MCF 10A (cell line): ENCODE data around the gene SLC7A8. TPM values are rescaled to one million over a fixed set of nuclear protein-coding genes. Genes with fewer than 3 reads are reported as not detected.
A peak's percentile ranks its signal among the peaks of the same experiment; 100 is the strongest.

ENCODE experiments used
- BruUV-seq: library from RNA; stranded (reverse); fragments of 400-500 nt; replicated peaks from 2 replicates; lab custom pipeline; 2021; lab: Mats Ljungman, UMichigan
- CTCF ChIA-PET: fragments of 300-600 bp; sonication (Branson Sonifier 250); formaldehyde crosslinking; extraction: SDS; loops from one replicate; lab custom pipeline; 2021; ENCODE audit warnings: antibody characterized with exemption, inconsistent platforms; lab: Yijun Ruan, JAX
- POLR2A ChIA-PET: fragments of 300-600, 350-650 bp; sonication (Branson Sonifier 250); formaldehyde crosslinking; extraction: SDS; loops from one replicate; lab custom pipeline; 2020; ENCODE audit warnings: antibody characterized with exemption, inconsistent platforms; lab: Yijun Ruan, JAX
- DNase-seq: peaks from one replicate; pipeline ENCODE4 v3.0.0-alpha.2; 2018; ENCODE audit not compliant: unreplicated experiment
- H3K27ac Mint-ChIP-seq: one replicate; pipeline ENCODE4 v1.8.0; 2022; ENCODE audit warnings: mild to moderate bottlenecking, low read depth, mixed read lengths; ENCODE audit not compliant: unreplicated experiment
- H3K27me3 Mint-ChIP-seq: one replicate; pipeline ENCODE4 v1.8.0; 2022; ENCODE audit warnings: mixed read lengths; ENCODE audit not compliant: insufficient read depth, unreplicated experiment
- H3K36me3 Mint-ChIP-seq: one replicate; pipeline ENCODE4 v1.8.0; 2022; ENCODE audit warnings: mild to moderate bottlenecking, moderate library complexity, mixed read lengths; ENCODE audit not compliant: insufficient read depth, unreplicated experiment
- H3K4me1 Mint-ChIP-seq: one replicate; pipeline ENCODE4 v1.8.0; 2022; ENCODE audit warnings: mixed read lengths; ENCODE audit not compliant: insufficient read depth, unreplicated experiment
- H3K4me3 Mint-ChIP-seq: one replicate; pipeline ENCODE4 v1.8.0; 2022; ENCODE audit warnings: mild to moderate bottlenecking, moderate library complexity, mixed read lengths; ENCODE audit not compliant: unreplicated experiment
- H3K9me3 Mint-ChIP-seq: one replicate; pipeline ENCODE4 v1.8.0; 2022; ENCODE audit warnings: mixed read lengths; ENCODE audit not compliant: unreplicated experiment
- intact Hi-C: fragments of 100-400 bp; cut with micrococcal nuclease; formaldehyde crosslinking; loops from 2 replicates; pipeline ENCODE4 v1.14.1; 2022
- total RNA-seq: library from RNA; stranded (reverse); gene quantifications from 2 replicates; pipeline ENCODE4 v1.2.3, GENCODE V29; 2022
- TF ChIP-seq, protein P1 (sequence below): fragments of 200-600 bp; IDR thresholded peaks from one replicate; pipeline ENCODE4 v1.8.0; 2022; ENCODE audit warnings: antibody characterized with exemption, mild to moderate bottlenecking; ENCODE audit not compliant: unreplicated experiment

Gene SLC7A8
- total RNA-seq, 1 experiment from 2014 or later: 2.4 TPM

DNA sequence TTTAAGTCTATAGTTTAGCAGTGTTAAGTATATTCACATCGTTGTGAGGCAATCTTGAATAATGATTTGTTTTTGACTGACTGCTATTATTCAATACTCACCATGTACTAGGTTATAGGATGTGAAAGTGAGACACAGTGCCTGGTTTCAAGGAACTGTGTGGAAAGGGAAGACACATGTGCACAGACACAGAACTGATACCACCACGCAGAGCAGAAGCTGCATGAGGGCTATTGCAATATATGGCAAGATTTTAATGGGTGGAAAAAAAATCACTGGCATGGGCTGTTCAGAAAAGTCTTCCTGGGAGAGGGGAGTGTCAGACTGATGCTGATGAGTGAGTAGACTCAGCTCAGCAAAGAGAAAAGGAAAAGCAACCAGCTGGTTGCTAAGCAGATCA lies 10.4 kb downstream of the SLC7A8 start:
- intact Hi-C loops: no loop called here
- H3K4me1 Mint-ChIP-seq: peaks cover 39% of the 10 kb centered on the region
- no peak overlapping the region for H3K4me3 Mint-ChIP-seq
- H3K36me3 Mint-ChIP-seq: peaks cover 4% of the 10 kb centered on the region
- no peaks in the 10 kb centered on the region for H3K9me3 Mint-ChIP-seq
- H3K27me3 Mint-ChIP-seq: no peaks in the 10 kb centered on the region
- POLR2A ChIA-PET: interaction anchor here (0.6 to 7.4 kb wide), 16 partner anchors 9 to 145 kb away, joined by 3 to 57 read pairs (median 5); partner anchors contain the start of genes ACIN1, C14orf119 and SLC7A8
- no peak overlapping the region for H3K27ac Mint-ChIP-seq
- no peak for DNase-seq
- CTCF ChIA-PET: interaction anchor here (0.6 to 12.9 kb wide), 13 partner anchors 14 to 213 kb away, joined by 3 to 146 read pairs (median 5); partner anchors contain the start of gene BCL2L2
- TF ChIP-seq, protein P1, sequence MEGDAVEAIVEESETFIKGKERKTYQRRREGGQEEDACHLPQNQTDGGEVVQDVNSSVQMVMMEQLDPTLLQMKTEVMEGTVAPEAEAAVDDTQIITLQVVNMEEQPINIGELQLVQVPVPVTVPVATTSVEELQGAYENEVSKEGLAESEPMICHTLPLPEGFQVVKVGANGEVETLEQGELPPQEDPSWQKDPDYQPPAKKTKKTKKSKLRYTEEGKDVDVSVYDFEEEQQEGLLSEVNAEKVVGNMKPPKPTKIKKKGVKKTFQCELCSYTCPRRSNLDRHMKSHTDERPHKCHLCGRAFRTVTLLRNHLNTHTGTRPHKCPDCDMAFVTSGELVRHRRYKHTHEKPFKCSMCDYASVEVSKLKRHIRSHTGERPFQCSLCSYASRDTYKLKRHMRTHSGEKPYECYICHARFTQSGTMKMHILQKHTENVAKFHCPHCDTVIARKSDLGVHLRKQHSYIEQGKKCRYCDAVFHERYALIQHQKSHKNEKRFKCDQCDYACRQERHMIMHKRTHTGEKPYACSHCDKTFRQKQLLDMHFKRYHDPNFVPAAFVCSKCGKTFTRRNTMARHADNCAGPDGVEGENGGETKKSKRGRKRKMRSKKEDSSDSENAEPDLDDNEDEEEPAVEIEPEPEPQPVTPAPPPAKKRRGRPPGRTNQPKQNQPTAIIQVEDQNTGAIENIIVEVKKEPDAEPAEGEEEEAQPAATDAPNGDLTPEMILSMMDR: no peak
- no TSS peak for BruUV-seq

DNA sequence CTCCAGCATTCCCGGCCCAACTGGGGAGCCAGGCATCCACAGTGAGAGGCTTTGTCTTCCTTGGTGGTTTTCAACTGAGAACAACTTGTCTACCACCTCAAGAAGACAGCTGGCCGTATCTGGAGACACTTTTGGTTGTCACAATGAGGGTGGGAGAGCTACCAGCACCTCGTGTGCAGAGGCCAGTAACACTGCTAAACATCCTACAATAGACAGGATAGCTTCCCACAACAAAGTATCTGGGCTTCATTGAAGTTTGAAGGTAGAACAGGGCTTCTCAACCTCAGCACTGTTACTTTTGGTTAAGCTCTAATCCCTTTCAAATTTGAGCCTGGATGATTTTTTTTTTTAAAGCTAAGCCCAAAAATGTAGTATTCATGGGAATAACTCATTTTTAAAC lies 10.9 kb downstream of the SLC7A8 start:
- TF ChIP-seq, protein P1: no peak
- intact Hi-C loops: no loop called here
- no peaks in the 10 kb centered on the region for H3K27me3 Mint-ChIP-seq
- peaks cover 39% of the 10 kb centered on the region for H3K4me1 Mint-ChIP-seq
- CTCF ChIA-PET: interaction anchor here (0.7 to 12.9 kb wide), 9 partner anchors 14 to 213 kb away, joined by 3 to 146 read pairs (median 5); no protein-coding TSS in a partner anchor
- no TSS peak for BruUV-seq
- POLR2A ChIA-PET: interaction anchor here (0.6 to 7.4 kb wide), 20 partner anchors 10 to 145 kb away, joined by 3 to 57 read pairs (median 5); partner anchors contain the start of genes ACIN1, C14orf119 and SLC7A8
- H3K9me3 Mint-ChIP-seq: no peaks in the 10 kb centered on the region
- peaks cover 4% of the 10 kb centered on the region for H3K36me3 Mint-ChIP-seq
- DNase-seq: no peak
- H3K4me3 Mint-ChIP-seq: no peak overlapping the region
- H3K27ac Mint-ChIP-seq: no peak overlapping the region

DNA sequence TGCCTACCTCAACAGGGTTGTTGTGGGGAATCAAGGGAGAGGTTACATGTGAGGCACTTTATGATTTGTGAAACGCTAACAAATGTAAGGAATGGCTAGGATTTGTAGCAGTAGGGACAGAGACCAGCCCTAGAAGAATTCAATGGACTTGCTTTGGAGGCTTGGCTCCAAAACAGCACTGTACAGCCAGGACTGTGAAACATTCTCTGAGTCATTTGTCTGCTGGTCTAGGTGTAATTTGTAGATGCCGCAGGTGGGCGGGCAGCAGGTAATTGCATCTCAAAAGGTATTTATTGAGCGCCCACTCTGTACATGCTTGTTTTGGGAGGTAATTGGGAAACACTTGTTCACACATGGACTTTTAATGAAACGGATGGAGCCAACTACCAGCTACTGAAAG lies 11.4 kb downstream of the SLC7A8 start:
- Mint-ChIP-seq H3K4me3 (no peak overlapping the region), H3K9me3 (no peaks in the 10 kb centered on the region), H3K4me1 (peaks cover 39% of the 10 kb centered on the region), H3K36me3 (peaks cover 4% of the 10 kb centered on the region), H3K27me3 (no peaks in the 10 kb centered on the region), H3K27ac (no peak overlapping the region)
- DNase-seq: peak; percentile 71
- ChIA-PET POLR2A (interaction anchor here (0.7 to 7.4 kb wide), 16 partner anchors 10 to 253 kb away, joined by 3 to 57 read pairs (median 5); partner anchors contain the start of genes ACIN1, C14orf119, RBM23 and SLC7A8), CTCF (interaction anchor here (0.7 to 12.9 kb wide), 8 partner anchors 15 to 198 kb away, joined by 3 to 146 read pairs (median 6); no protein-coding TSS in a partner anchor)
- intact Hi-C loops: no loop called here
- TF ChIP-seq, protein P1: no peak
- BruUV-seq: no TSS peak

DNA sequence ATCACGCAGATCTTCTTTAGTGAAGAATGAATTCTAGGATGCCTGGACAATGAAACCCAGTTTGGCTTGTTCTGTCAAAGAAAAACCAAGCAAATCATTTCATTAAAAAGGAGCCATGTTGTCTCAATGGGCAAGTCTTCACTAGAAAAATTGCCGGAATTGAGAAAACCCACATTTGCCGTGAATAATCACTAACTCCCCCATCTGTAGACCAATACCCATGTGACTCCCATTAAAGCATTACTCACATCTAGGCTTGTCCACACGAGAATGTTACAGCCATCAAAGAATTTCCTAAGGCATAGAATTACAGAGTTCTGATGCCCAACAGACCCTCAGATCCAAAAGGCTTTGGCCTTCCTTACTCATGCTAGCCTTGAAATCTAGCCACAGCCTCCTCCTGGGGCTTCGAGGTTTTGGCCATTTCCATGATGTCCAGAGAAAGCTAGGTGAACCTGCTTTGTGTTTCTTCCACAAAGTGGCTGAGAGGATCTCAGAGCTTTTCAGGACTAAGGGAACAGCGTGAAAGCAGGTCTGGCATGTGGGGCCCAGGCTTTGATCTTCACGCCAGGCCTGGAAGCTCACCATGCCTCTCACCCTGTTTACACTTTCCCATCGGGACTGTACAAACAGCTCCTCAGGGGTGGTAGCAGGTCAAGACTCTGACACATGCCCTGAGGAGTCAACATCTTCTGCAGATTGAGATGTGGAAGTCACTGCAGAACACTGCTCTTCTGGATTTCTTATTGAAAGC lies 12.1 kb downstream of the SLC7A8 start:
- Mint-ChIP-seq H3K4me1 (peaks cover 38% of the 10 kb centered on the region), H3K27ac (peak overlapping the region; percentile 54), H3K36me3 (peaks cover 4% of the 10 kb centered on the region), H3K4me3 (peak overlapping the region; percentile 12), H3K27me3 (no peaks in the 10 kb centered on the region), H3K9me3 (no peaks in the 10 kb centered on the region)
- DNase-seq: peak; percentile 33
- intact Hi-C loops: no loop called here
- POLR2A ChIA-PET: interaction anchor here (0.6 to 7.4 kb wide), 12 partner anchors 9 to 252 kb away, joined by 3 to 57 read pairs (median 6); partner anchors contain the start of genes ACIN1, C14orf119, RBM23 and SLC7A8
- no TSS peak for BruUV-seq
- TF ChIP-seq, protein P1: no peak
- CTCF ChIA-PET: interaction anchor here (0.6 to 12.9 kb wide), 8 partner anchors 11 to 198 kb away, joined by 3 to 146 read pairs (median 4); no protein-coding TSS in a partner anchor
